DOHH2 (cell line): ENCODE measurements around the gene TMUB2.
"Not testable (repeated sequence)": the region's sequence is repeated elsewhere in the genome, so short reads cannot be mapped to it uniquely, and the experiment has no call there.

Experiments used
- CTCF ChIP-seq: fragments of 200-600 bp; sonication (generic); IDR thresholded peaks from one replicate; pipeline ENCODE4 v1.5.1; 2014; ENCODE audit warnings: antibody characterized with exemption, mild to moderate bottlenecking, low read depth, low read length; ENCODE audit not compliant: poor library complexity, severe bottlenecking
- EZH2phosphoT487 ChIP-seq: fragments of 200-600 bp; sonication (generic); IDR thresholded peaks from 2 replicates; pipeline ENCODE4 v1.6.1; 2017; ENCODE audit warnings: borderline replicate concordance, mild to moderate bottlenecking, antibody characterized with exemption, low read length, moderate library complexity, mixed read lengths

- not testable (repeated sequence) for TF ChIP-seq CTCF, EZH2phosphoT487
Observed at GRCh38 chr17:44237886-44238285, 51.1 kb downstream of the TMUB2 start.
